DND-41 (cell line): Measurements from ENCODE around the gene MIOS.

Source experiments
- ATAC-seq: fragments of 200-7000 bp; cut with Tn5 transposase; 3 replicates; pipeline ENCODE4 v1.9.1; 2021; ENCODE audit warnings: low read depth; ENCODE audit not compliant: insufficient read depth
- DNase-seq: peaks from one replicate; pipeline ENCODE4 v3.0.0-alpha.2; 2020
- H2AFZ ChIP-seq: 2 replicates; pipeline ENCODE4 v1.6.0; 2012; ENCODE audit warnings: low read depth, low read length
- H3K27ac ChIP-seq: 2 replicates; pipeline ENCODE4 v1.5.1; 2012; ENCODE audit warnings: low read length, inconsistent platforms
- H3K27me3 ChIP-seq: fragments of 200-600 bp; sonication (generic); 2 replicates; pipeline ENCODE4 v1.6.0; 2012; ENCODE audit warnings: low read length, mild to moderate bottlenecking, inconsistent platforms; ENCODE audit not compliant: insufficient read depth, poor library complexity
- H3K36me3 ChIP-seq: 2 replicates; pipeline ENCODE4 v1.5.1; 2012; ENCODE audit warnings: low read length, inconsistent platforms; ENCODE audit not compliant: insufficient read depth
- H3K4me1 ChIP-seq: 2 replicates; pipeline ENCODE4 v1.5.1; 2012; ENCODE audit warnings: mild to moderate bottlenecking, low read length; ENCODE audit not compliant: insufficient read depth
- H3K4me2 ChIP-seq: 2 replicates; pipeline ENCODE4 v1.6.0; 2012; ENCODE audit warnings: mild to moderate bottlenecking, moderate library complexity, low read length, inconsistent platforms; ENCODE audit not compliant: insufficient read depth
- H3K4me3 ChIP-seq, 2 experiments: fragments of 200-600 bp in 1 of 2; shearing (Covaris generic) in 1 of 2; 2 replicates each; pipeline ENCODE4 v1.5.1; 2012 to 2016; ENCODE audit warnings: inconsistent platforms in 2 of 2, low read length in 2 of 2, mild to moderate bottlenecking in 2 of 2, low read depth in 1 of 2, moderate library complexity in 1 of 2
- H3K79me2 ChIP-seq: 2 replicates; pipeline ENCODE4 v1.6.0; 2012; ENCODE audit warnings: low read length, inconsistent platforms; ENCODE audit not compliant: insufficient read depth
- H3K9ac ChIP-seq: 2 replicates; pipeline ENCODE4 v1.6.0; 2012; ENCODE audit warnings: low read depth, mild to moderate bottlenecking, inconsistent platforms, low read length, moderate library complexity
- H3K9me3 ChIP-seq: 2 replicates; pipeline ENCODE4 v1.5.1; 2012; ENCODE audit warnings: low read length, moderate library complexity, mild to moderate bottlenecking, inconsistent platforms; ENCODE audit not compliant: insufficient read depth, severe bottlenecking
- H4K20me1 ChIP-seq: 2 replicates; pipeline ENCODE4 v1.6.0; 2012; ENCODE audit warnings: low read length; ENCODE audit not compliant: insufficient read depth
- EZH2 ChIP-seq: IDR thresholded peaks from 3 replicates; pipeline ENCODE4 v1.6.1; 2012; ENCODE audit warnings: borderline replicate concordance, low read depth, mild to moderate bottlenecking, moderate library complexity, low read length, inconsistent platforms; ENCODE audit not compliant: severe bottlenecking
- TF ChIP-seq, protein P1 (sequence below): IDR thresholded peaks from 2 replicates; pipeline ENCODE4 v1.5.1; 2012; ENCODE audit warnings: borderline replicate concordance, low read length, moderate library complexity, mild to moderate bottlenecking; ENCODE audit not compliant: poor library complexity, severe bottlenecking; ENCODE audit errors: extremely low read depth

MIOS gene

DNA sequence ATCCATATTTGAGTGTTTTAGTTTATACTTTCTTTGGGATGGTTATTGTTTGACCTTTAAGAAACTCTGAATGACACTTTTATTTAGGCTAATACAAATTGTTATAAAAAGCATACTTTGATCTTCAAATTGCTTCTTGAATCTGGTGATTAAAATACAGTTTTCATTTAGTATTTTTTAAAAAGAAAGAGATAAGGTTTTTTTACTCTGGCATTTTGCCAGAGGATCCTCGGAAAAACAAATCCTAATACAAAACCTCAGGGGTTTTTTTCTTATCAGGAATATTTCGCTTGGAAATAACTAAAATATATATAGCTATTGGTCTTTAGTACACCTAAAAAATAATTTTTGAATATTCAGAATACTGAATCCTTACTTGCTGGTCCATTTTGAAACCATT, 17.0 kb downstream of the MIOS start:
- 0 out of 2 replicates have a peak, but pooled peaks cover 3% of the 10 kb centered on the region for H3K36me3 ChIP-seq
- no peaks in the 10 kb centered on the region for H3K27me3 ChIP-seq
- TF ChIP-seq, protein P1, sequence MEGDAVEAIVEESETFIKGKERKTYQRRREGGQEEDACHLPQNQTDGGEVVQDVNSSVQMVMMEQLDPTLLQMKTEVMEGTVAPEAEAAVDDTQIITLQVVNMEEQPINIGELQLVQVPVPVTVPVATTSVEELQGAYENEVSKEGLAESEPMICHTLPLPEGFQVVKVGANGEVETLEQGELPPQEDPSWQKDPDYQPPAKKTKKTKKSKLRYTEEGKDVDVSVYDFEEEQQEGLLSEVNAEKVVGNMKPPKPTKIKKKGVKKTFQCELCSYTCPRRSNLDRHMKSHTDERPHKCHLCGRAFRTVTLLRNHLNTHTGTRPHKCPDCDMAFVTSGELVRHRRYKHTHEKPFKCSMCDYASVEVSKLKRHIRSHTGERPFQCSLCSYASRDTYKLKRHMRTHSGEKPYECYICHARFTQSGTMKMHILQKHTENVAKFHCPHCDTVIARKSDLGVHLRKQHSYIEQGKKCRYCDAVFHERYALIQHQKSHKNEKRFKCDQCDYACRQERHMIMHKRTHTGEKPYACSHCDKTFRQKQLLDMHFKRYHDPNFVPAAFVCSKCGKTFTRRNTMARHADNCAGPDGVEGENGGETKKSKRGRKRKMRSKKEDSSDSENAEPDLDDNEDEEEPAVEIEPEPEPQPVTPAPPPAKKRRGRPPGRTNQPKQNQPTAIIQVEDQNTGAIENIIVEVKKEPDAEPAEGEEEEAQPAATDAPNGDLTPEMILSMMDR = no peak
- no peak for TF ChIP-seq EZH2
- H3K9me3 ChIP-seq = no peaks in the 10 kb centered on the region
- ATAC-seq (no peak), DNase-seq (no peak)
- H3K4me1 ChIP-seq = 0 out of 2 replicates have a peak, but pooled peaks cover 2% of the 10 kb centered on the region
- H3K4me2 ChIP-seq = no peak overlapping the region
- no peak overlapping the region for H3K9ac ChIP-seq
- H2AFZ ChIP-seq = no peak overlapping the region
- no peak overlapping the region for H3K4me3 ChIP-seq
- H4K20me1 ChIP-seq = no peaks in the 10 kb centered on the region
- no peak overlapping the region for H3K27ac ChIP-seq
- H3K79me2 ChIP-seq = 0 out of 2 replicates have a peak, but pooled peaks cover 2% of the 10 kb centered on the region

DNA sequence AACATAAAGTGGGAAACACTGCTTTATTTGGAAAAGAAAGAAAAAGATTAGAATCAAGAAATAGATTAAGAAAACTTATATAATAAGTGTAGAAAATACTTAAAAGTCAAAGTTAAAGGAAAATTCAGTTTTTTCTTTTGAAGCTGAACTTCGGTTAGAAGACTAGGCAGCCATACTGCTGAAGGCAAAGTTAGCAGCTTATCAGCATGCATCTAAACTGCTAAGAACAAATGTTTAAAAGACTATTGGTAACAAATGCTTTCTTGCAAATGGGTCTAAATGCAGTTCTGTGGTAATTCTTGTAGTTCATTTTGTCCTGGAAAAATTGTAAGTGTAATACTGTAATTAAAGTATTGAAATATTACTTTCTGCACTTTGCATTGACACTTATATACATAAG, 18.0 kb downstream of the MIOS start:
- H3K27me3 ChIP-seq = no peaks in the 10 kb centered on the region
- H3K79me2 ChIP-seq = 0 out of 2 replicates have a peak, but pooled peaks cover 2% of the 10 kb centered on the region
- H3K27ac ChIP-seq = no peak overlapping the region
- 0 out of 2 replicates have a peak, but pooled peaks cover 5% of the 10 kb centered on the region for H3K36me3 ChIP-seq
- H3K9ac ChIP-seq = no peak overlapping the region
- H3K9me3 ChIP-seq = no peaks in the 10 kb centered on the region
- no peak for DNase-seq
- H3K4me3 ChIP-seq = no peak overlapping the region
- no peak overlapping the region for H3K4me2 ChIP-seq
- no peak overlapping the region for H2AFZ ChIP-seq
- H4K20me1 ChIP-seq = no peaks in the 10 kb centered on the region
- TF ChIP-seq, protein P1 = no peak
- TF ChIP-seq EZH2 = no peak
- no peak for ATAC-seq
- H3K4me1 ChIP-seq = 0 out of 2 replicates have a peak, but pooled peaks cover 2% of the 10 kb centered on the region

DNA sequence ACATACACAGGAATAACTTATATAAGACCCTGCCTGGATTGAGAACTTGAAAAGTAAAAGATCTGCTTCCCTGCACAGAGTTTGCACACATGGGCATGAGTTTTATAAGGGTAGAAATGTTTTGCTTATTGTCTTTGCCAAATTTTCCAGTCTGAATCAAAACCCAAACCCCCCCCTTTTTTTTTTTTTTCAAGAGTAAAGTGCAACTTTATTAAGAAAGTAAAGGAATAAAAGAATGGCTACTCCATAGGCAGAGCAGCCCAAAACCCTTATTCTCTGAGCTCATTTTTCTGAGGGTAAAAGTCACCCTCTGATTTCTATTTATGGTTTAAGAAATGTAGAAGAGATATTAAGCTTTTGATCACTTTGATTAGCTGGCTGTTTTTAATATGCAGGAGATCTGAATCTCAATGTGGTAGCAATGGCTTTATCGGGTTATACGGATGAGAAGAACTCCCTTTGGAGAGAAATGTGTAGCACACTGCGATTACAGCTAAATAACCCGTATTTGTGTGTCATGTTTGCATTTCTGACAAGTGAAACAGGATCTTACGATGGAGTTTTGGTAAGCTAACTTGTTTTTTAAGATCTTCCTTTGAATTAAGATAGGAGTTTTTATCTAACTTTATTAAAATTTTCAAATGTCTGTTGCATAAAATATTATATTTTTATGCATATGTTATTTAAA, 18.7 kb downstream of the MIOS start:
- H3K9ac ChIP-seq = no peak overlapping the region
- H4K20me1 ChIP-seq = no peaks in the 10 kb centered on the region
- 0 out of 2 replicates have a peak, but pooled peaks cover 2% of the 10 kb centered on the region for H3K4me1 ChIP-seq
- no peak overlapping the region for H3K4me2 ChIP-seq
- no peaks in the 10 kb centered on the region for H3K9me3 ChIP-seq
- H2AFZ ChIP-seq = no peak overlapping the region
- H3K4me3 ChIP-seq = no peak overlapping the region
- no peak for TF ChIP-seq EZH2
- TF ChIP-seq, protein P1 = no peak
- no peaks in the 10 kb centered on the region for H3K27me3 ChIP-seq
- H3K27ac ChIP-seq = no peak overlapping the region
- 0 out of 2 replicates have a peak, but pooled peaks cover 2% of the 10 kb centered on the region for H3K79me2 ChIP-seq
- ATAC-seq = no peak
- DNase-seq = no peak
- H3K36me3 ChIP-seq = peaks cover 6% of the 10 kb centered on the region; the same call in 1 of the 2 replicates
